ENCODE measurements around the gene SPARCL1.

GRCh38 chr4:87469390-87469789 lies 59.8 kb downstream of the SPARCL1 start:
- TF ChIP-seq MAX (IDR thresholded peaks at IDR 0.05) (no peak), CTCF (IDR thresholded peaks at IDR 0.05; ENCODE audit: low read depth, low read length, missing input control) (no peak), YY1 (IDR thresholded peaks at IDR 0.05) (no peak)

All from liver (tissue), 2 donors.